NOMO-1 treated with DMSO at 0.1 percent for 48 hours (cell line): ENCODE data around the gene NUDCD3.

ENCODE experiments used
- DNase-seq: peaks from one replicate; lab custom pipeline; 2025; ENCODE audit not compliant: unreplicated experiment; lab: John Stamatoyannopoulos, UW

The NUDCD3 gene

DNA sequence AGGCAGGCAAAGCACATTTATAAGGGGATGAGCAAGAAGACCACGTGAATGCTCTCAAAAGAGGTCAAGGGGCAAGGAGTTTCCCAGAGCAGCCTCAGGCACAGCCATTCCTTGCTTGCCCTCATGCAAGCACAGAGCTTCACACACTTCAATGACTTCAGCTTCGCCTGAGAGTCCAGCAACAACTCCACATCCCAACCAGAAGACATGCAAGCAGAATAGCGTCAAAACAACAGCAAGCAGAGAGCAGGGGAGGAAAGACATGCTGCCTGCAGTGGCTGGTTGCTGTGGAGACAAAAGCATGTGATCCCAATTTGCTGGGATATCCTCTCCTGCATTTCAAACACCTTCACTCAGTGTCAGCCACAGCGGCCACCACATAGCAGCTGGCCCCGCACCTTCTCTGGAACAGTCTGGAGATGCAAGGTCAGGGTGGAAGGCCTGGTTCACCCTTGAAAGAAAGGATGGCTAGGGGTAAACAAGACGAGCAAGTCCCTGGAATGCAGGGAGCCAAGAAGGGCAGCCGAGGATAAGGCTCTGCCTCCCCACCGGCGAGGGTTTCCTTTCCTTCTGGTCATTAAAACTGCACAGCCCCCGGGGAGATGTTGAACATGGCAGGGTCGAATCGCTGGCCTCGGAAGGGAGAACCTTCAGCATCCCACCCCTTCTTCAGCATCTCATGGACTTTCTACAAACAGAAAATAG is 104.9 kb downstream of the NUDCD3 start:
- no peak for DNase-seq

DNA sequence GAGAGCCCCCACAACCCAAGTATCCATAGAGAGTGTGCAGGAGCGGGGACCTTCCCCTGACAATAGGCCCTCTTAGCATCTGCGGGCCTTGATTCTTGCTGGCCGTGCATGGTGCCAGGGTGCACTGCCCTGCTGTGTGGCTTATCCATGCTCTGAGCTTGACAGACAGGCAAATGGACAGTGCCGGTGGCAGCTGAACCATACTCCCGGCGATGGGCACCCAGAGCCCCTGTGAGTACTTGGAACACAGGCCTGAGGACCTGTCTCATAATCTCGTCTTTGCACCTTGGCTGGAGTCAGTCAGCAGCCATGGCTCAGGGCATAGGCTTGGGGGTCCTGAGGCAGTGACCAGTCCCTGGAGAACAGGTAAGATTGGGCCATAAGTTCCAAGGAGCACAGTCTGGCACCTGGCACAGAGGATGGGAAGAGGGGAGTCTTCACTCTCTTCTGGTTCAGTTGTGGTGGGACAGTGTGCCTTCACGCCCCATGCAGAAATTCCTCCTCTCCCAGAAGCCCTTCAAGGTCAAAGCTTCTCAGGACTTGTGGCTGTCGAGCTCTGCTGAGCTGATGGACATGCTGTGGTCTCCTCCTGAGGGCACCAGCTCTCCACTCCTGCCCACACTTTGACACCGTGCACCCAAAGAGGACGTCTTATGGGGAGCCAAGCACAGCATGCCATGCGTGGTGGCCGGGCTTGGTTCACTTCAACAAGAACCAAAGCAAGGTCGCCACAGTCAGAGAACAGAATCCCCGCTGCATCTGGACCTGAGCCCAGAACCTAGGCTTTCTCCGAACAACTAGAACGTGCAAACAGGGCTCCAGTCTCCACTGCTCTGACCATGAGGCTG is 105.6 kb downstream of the NUDCD3 start:
- no peak for DNase-seq

GRCh38 chr7:44383566-44383965 is 106.9 kb downstream of the NUDCD3 start:
- DNase-seq: no peak

- no peak for DNase-seq
Measured at GRCh38 chr7:44382459-44383265, 107.8 kb downstream of the NUDCD3 start.

- no peak for DNase-seq
Measured at GRCh38 chr7:44381494-44382220, 108.8 kb downstream of the NUDCD3 start.

DNA sequence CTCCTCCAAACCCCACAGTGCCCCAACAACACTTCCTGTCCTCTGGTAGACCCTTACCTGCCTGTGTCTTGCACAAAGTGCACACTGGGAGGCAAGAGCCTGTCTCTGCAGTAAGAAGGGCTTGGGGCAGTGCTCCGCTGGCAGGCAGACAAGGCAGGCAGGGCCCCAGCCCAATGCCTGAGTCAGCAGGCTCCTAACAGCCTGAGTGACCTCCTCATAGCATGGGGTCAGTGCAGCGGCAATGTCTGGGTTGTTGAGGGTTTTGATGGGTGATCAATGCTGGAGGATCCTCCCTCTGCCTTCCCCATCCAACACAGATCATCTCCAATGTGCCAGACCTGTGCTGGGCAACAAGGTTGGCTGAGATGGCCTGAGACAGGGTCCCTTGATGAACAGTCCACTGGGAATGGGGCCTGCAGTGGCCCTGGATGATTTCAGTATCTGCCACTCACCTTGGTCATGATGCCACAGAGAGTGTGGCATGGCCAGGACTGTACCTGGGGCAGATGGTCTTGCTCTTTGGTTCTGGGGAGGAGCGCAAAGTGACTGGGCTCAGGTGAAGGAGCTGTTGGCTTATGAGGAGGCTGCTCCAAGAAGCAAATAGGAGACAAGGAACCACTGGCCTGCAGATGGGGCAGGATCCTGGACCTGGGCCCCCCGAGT is 109.5 kb downstream of the NUDCD3 start:
- DNase-seq: no peak

DNA sequence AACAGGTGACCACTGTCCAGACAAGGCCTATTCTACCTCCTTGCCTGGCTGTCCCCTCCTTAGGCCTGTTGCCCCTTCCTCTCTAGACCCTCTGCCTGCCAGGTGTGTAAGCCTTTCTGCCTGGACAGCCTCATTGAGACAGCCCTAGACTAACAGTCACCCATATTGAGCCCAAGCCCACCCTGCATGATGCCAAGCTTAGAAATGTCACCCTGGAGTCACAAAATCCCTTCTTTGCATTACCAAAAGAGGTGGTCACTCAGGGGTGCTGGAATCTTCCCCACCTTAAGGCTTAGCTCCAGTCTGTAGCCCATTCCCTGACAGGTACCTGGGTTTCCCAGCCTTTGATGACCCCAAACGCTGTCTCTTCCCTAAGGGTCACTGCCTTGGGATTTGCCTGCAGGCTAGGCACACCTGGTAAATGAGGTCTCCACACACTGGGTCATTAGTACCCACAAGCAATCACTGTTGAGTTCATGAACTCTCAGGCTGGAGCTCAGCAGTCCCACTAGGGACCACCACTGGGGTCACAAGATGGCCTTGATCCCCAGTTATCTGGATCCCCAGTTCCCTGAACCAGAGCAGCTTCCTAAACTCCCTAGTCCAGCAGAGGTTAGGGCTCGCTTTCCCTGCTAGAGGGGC is 110.1 kb downstream of the NUDCD3 start:
- DNase-seq: no peak

DNA sequence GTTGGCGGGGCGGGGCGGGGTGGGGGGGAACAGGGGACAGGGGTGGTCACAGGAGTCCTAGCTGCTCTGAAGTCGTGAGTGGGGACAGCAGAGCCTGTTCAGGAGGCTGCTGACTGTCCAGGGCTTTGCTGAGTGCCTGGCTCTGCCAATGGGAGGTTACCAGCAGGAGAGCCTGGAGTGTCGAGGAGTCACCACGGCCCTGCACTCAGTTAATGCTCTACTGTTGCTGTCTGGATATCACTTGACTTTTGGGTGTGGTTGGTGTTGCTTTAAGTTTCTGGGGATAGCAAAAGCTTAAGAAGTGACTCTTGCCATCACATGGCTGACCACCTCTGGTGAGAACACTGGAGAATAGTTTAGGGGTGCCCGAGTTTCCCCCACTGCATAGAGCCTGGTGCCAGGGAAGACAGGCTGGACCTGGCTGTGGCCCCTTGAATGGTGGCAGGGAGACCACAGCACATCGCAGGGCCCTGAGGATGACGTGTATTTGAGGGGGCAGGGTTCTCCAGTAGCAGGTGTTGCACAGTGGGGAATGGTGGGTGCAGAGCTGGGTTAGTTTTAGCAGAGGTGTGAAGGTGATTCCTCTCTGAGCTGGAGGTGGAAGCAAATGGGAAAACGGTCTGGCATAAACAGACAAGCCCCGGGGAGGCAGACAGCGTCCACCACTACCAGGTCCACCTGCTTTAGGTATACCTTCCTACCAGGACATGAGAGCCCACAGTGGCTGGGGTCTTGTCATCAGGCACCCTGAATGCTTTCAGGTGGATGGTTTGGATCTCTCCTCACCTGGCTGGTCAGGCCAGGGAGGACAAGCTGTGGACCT is 110.9 kb downstream of the NUDCD3 start:
- DNase-seq: no peak

DNA sequence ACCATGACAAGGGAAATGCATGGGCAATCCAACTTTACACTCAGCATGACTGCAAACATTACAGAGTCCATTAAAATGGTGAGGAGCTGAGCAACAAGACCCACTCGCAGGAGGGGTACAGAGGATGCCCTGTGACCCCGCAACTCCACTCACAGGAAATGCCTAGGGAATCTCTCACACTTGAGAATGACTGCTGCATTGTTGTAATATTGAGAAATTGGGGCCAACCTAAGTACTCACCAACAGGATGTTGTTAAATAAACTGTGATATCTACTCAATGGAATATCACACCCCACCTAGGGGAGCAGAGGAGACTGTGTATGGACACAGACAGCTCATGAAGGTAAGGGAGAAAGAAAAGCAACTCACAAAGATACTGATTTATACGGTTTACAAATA is 111.7 kb downstream of the NUDCD3 start:
- DNase-seq: no peak

GRCh38 chr7:44377681-44378421 is 112.6 kb downstream of the NUDCD3 start:
- peak; percentile 75 for DNase-seq

GRCh38 chr7:44377134-44377463 is 113.4 kb downstream of the NUDCD3 start:
- no peak for DNase-seq

GRCh38 chr7:44376429-44377133 is 113.9 kb downstream of the NUDCD3 start:
- DNase-seq: no peak

- DNase-seq: no peak
Measured at GRCh38 chr7:44375926-44376342, 114.5 kb downstream of the NUDCD3 start.

DNA sequence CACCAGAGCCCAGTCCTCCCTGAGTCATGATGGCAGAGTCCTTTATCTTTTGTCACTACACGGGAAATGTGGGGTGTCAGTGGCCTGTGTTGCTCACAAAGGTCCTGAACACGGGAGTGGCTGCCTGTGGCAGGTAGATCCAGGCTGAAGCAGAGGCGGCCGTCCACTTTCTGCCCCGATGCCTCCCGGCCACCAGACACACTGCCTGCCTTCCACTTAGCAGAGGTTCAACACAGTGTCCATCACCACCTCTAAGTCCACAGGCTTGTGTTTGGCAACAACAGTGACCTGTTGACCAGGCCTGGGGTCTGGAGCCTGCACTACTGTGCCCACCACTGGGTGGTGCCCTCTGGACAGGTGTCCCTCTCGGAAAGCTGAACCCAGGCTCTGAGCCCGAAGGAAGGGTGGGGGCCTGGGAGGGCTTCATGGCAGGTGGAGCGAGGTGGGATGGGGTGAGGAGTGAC is 115.2 kb downstream of the NUDCD3 start:
- DNase-seq: no peak

GRCh38 chr7:44374007-44374763 is 116.3 kb downstream of the NUDCD3 start:
- no peak for DNase-seq

GRCh38 chr7:44373418-44373740 is 117.1 kb downstream of the NUDCD3 start:
- no peak for DNase-seq
